ENCODE data around the gene LCK. TPM values are rescaled to one million over a fixed set of nuclear protein-coding genes. Genes with fewer than 3 reads are reported as not detected.

LCK gene
- total and polyA plus RNA-seq, 9 of the 15 experiments (the other 6 are each of a cell fraction or from before 2014, with no cell fraction given), result 0.04 to 0.47 (median 0.13) TPM; not detected in 6

- TF ChIP-seq AFF1 (IDR thresholded peaks at IDR 0.05; ENCODE audit: low read depth in 1 of 2, partially characterized antibody in 2 of 2) (peak; percentile 66 to 68), ATF7 (IDR thresholded peaks at IDR 0.05) (peak; percentile 99), POLR2H (tag; IDR thresholded peaks at IDR 0.05; ENCODE audit: low read depth) (peak; percentile 82), HEY1 (CRISPR knock-in tag; IDR thresholded peaks at IDR 0.05; ENCODE audit: borderline replicate concordance) (peak; percentile 62; the same call in 1 of the 2 replicates), CBX1 (IDR thresholded peaks at IDR 0.05; ENCODE audit: low read depth) (peak; percentile 41; the same call in 1 of the 2 replicates), ZBTB5 (IDR thresholded peaks at IDR 0.05) (peak; percentile 78; the same call in 1 of the 2 replicates), TAF9B (IDR thresholded peaks at IDR 0.05; ENCODE audit: partially characterized antibody) (peak; percentile 80), CTBP1 (IDR thresholded peaks at IDR 0.05; ENCODE audit: borderline replicate concordance) (peak; percentile 63), NR2C1 (IDR thresholded peaks at IDR 0.05) (0 out of 2 replicates have a peak, but pooled peaks have one; percentile 30), NR2C1 (tag; IDR thresholded peaks at IDR 0.05) (peak; percentile 29; the same call in 1 of the 2 replicates), ZNF707 (CRISPR knock-in tag; conservative IDR thresholded peaks at IDR 0.05) (0 out of 2 replicates have a peak, but pooled peaks have one; percentile 38), ZBTB26 (CRISPR knock-in tag; IDR thresholded peaks at IDR 0.05) (peak; percentile 91), ARID2 (IDR thresholded peaks at IDR 0.05) (0 out of 2 replicates have a peak, but pooled peaks have one; percentile 34), TRIM25 (IDR thresholded peaks at IDR 0.05; ENCODE audit: borderline replicate concordance) (peak; percentile 97; the same call in 1 of the 2 replicates), ASH1L (IDR thresholded peaks at IDR 0.05; ENCODE audit: borderline replicate concordance, low read depth, partially characterized antibody) (peak; percentile 80), ZNF197 (CRISPR knock-in tag; IDR thresholded peaks at IDR 0.05; ENCODE audit: low read depth) (peak; percentile 15; the same call in 1 of the 2 replicates), KDM5B (IDR thresholded peaks at IDR 0.05; ENCODE audit: insufficient replicate concordance, low read depth, low read length) (peak; percentile 85)
These were observed 40.9 kb downstream of the LCK start, which contains the start of gene HDAC1 (continued) for GRCh38 chr1:32291708-32292538.

Measured in K562 (cell line).